K562 (cell line): ENCODE data around the gene TARBP2. TPM values are rescaled to one million over a fixed set of nuclear protein-coding genes. Genes with fewer than 3 reads are reported as not detected.

Experiments used
- ATAC-seq: fragments of 200-7000 bp; cut with Tn5 transposase; 3 replicates; pipeline ENCODE4 v1.9.1; 2020; ENCODE audit warnings: moderate library complexity
- BruUV-seq: library from RNA; stranded (reverse); fragments of 400-500 nt; replicated peaks from 2 replicates; lab custom pipeline; 2021; lab: Mats Ljungman, UMichigan
- CTCF ChIA-PET: fragments of 300-600 bp; formaldehyde crosslinking; extraction: SDS; loops from one replicate; lab custom pipeline; 2021; ENCODE audit warnings: low intra/inter-chr PET ratio; lab: Yijun Ruan, JAX
- POLR2A ChIA-PET: fragments of 300-600, 350-650 bp; sonication (Branson Sonifier 250); formaldehyde crosslinking; extraction: SDS; loops from one replicate; lab custom pipeline; 2021; ENCODE audit warnings: antibody characterized with exemption, inconsistent platforms; lab: Yijun Ruan, JAX
- DNase-seq, 4 experiments: peaks; one replicate each; pipeline versions ENCODE4 v3.0.0 to v3.0.0-alpha.2; 2011 to 2018; ENCODE audit warnings: low spot score in 3 of 4, mixed read lengths in 3 of 4; ENCODE audit errors: extremely low read depth in 1 of 4
- FAIRE-seq: peaks from 2 replicates; lab custom pipeline; 2011; peaks lifted over from hg19 to GRCh38; lab: Jason Lieb, UNC
- H2AFZ ChIP-seq: 2 replicates; pipeline ENCODE4 v1.6.0; 2011; ENCODE audit warnings: low read depth, low read length, control low read depth, inconsistent platforms
- H3K27ac ChIP-seq: fragments of 200-600 bp; 3 replicates; pipeline ENCODE4 v1.8.0; 2011; ENCODE audit warnings: low read depth, mild to moderate bottlenecking, control low read depth, inconsistent platforms, low read length, moderate library complexity, mixed read lengths; ENCODE audit errors: extremely low read depth
- H3K27me3 ChIP-seq, 2 experiments: fragments of 300-600 bp in 1 of 2; 2 replicates in 1 of 2; 3 replicates in 1 of 2; pipeline versions ENCODE4 v1.6.0 to v1.8.0; 2011; ENCODE audit warnings: inconsistent platforms in 2 of 2, low read length in 2 of 2, mild to moderate bottlenecking in 1 of 2, mixed read lengths in 1 of 2, moderate library complexity in 1 of 2; ENCODE audit not compliant: control insufficient read depth in 2 of 2, insufficient read depth in 2 of 2
- H3K36me3 ChIP-seq: fragments of 300-600 bp; 3 replicates; pipeline ENCODE4 v1.8.0; 2011; ENCODE audit warnings: mild to moderate bottlenecking, low read length, inconsistent platforms; ENCODE audit not compliant: control insufficient read depth, insufficient read depth
- H3K4me1 ChIP-seq, 2 experiments: fragments of 200-600 bp in 1 of 2; replicated peaks in 1 of 2; 2 replicates in 1 of 2; 3 replicates in 1 of 2; pipeline versions ENCODE4 v1.5.1 to v1.8.0; 2011; ENCODE audit warnings: inconsistent platforms in 2 of 2, low read length in 2 of 2, mild to moderate bottlenecking in 1 of 2, mixed read lengths in 1 of 2, moderate library complexity in 1 of 2; ENCODE audit not compliant: control insufficient read depth in 2 of 2, insufficient read depth in 2 of 2
- H3K4me2 ChIP-seq: 2 replicates; pipeline ENCODE4 v1.6.1; 2011; ENCODE audit warnings: low read length, control low read depth, inconsistent platforms, mixed read lengths; ENCODE audit not compliant: insufficient read depth
- H3K4me3 ChIP-seq: fragments of 200-600 bp; sonication (generic), shearing (Covaris generic); 2 replicates; pipeline ENCODE4 v1.5.1; 2016; ENCODE audit warnings: control low read depth, inconsistent platforms
- H3K79me2 ChIP-seq: fragments of 200-600 bp; 3 replicates; pipeline ENCODE4 v1.8.0; 2011; ENCODE audit warnings: low read length, inconsistent platforms; ENCODE audit not compliant: control insufficient read depth, insufficient read depth
- H3K9ac ChIP-seq, 2 experiments: 2 replicates each; pipeline versions ENCODE4 v1.6.0 to v1.6.1; 2011; ENCODE audit warnings: low read depth in 2 of 2, low read length in 2 of 2, control low read depth in 1 of 2, inconsistent platforms in 1 of 2, mild to moderate bottlenecking in 1 of 2, mixed read lengths in 1 of 2; ENCODE audit not compliant: insufficient read depth in 1 of 2
- H3K9me1 ChIP-seq: one replicate; pipeline ENCODE4 v1.6.0; 2011; ENCODE audit warnings: inconsistent platforms, mild to moderate bottlenecking, low read length, moderate library complexity; ENCODE audit not compliant: control insufficient read depth, insufficient read depth
- H3K9me3 ChIP-seq: replicated peaks from 2 replicates; pipeline ENCODE4 v1.5.1; 2011; ENCODE audit warnings: low read depth, low read length, inconsistent platforms; ENCODE audit not compliant: control insufficient read depth, insufficient read depth
- H4K20me1 ChIP-seq: replicated peaks from 2 replicates; pipeline ENCODE4 v1.6.1; 2011; ENCODE audit warnings: low read length, inconsistent platforms, mixed read lengths; ENCODE audit not compliant: control insufficient read depth, insufficient read depth
- EWSR1 ChIP-seq: fragments of 450-650 bp; IDR thresholded peaks from 2 replicates; pipeline ENCODE4 v1.6.1; 2018; ENCODE audit warnings: borderline replicate concordance, mild to moderate bottlenecking, low read depth, moderate library complexity; ENCODE audit not compliant: partially characterized antibody
- FOS ChIP-seq: IDR thresholded peaks from 3 replicates; pipeline ENCODE4 v1.6.1; 2011; ENCODE audit not compliant: insufficient read length; ENCODE audit errors: extremely low read depth
- POLR2A ChIP-seq: fragments of 450-650 bp; conservative IDR thresholded peaks from 2 replicates; pipeline ENCODE4 v1.6.1; 2016
- POLR2AphosphoS2 ChIP-seq: IDR thresholded peaks from 2 replicates; pipeline ENCODE4 v1.6.1; 2012; ENCODE audit warnings: low read length, improper control_type of control experiment
- POLR2AphosphoS5 ChIP-seq: IDR thresholded peaks from 2 replicates; pipeline ENCODE4 v1.6.1; 2011; ENCODE audit warnings: mild to moderate bottlenecking, low read depth, low read length, moderate library complexity; ENCODE audit not compliant: control insufficient read depth, insufficient read depth
- SP1 ChIP-seq: sonication (generic); formaldehyde crosslinking; IDR thresholded peaks from 2 replicates; pipeline ENCODE4 v1.8.1; 2022; ENCODE audit warnings: mild to moderate bottlenecking, missing genetic modification reagents
- SRSF1 ChIP-seq: fragments of 200-400 bp; formaldehyde crosslinking; IDR thresholded peaks from 2 replicates; pipeline ENCODE4 v1.6.1; 2017; ENCODE audit warnings: mild to moderate bottlenecking, low read depth, low read length, moderate library complexity
- ZNF696 ChIP-seq: fragments of 250-450 bp; sonication (Bioruptor Pico); conservative IDR thresholded peaks from 2 replicates; pipeline ENCODE4 v1.4.0; 2020; ENCODE audit warnings: mild to moderate bottlenecking, moderate library complexity
- WGBS: fragments of 100-300 bp; shearing (Covaris generic); methylation state at CpG from one replicate; pipeline ENCODE4 v1.1.6; 2016; ENCODE audit warnings: low coverage, mixed read lengths; ENCODE audit not compliant: insufficient coverage; ENCODE audit errors: missing lambda C conversion rate; 5-methylcytosine and 5-hydroxymethylcytosine counted together
- in situ Hi-C: fragments of 300-500 bp; cut with MboI; formaldehyde crosslinking; loops from 4 replicates; pipeline ENCODE4 v1.15.0; 2018; ENCODE audit warnings: inconsistent platforms, mixed read lengths
- intact Hi-C: fragments of 100-400 bp; cut with micrococcal nuclease; formaldehyde crosslinking; loops from 2 replicates; pipeline ENCODE4 v1.14.2; 2022
- polyA plus RNA-seq, 8 experiments: library from polyadenylated mRNA; depleted of rRNA in 4 of 8; stranded (reverse) in 5 of 8; unstranded in 3 of 8; fragments of >200 nt; fragmentation: Nextera tagmentation in 2 of 8; fragmentation: Illumina TruSeq in 1 of 8; extraction: Ambion mirVana in 2 of 8; extraction: Trizol in 1 of 8; gene quantifications; 2 replicates each; pipeline versions ENCODE4 v1.2.1 to v1.2.3, GENCODE V29; 2011 to 2014; ENCODE audit warnings: inconsistent platforms in 1 of 8, missing spikeins in 1 of 8
- total RNA-seq, 7 experiments: library from RNA; depleted of rRNA in 6 of 7; stranded (reverse); fragments of >200 nt in 6 of 7; fragmentation: Illumina TruSeq in 2 of 7; extraction: Trizol in 2 of 7; gene quantifications; 2 replicates each; pipeline versions ENCODE4 v1.2.1 to v1.2.3, GENCODE V29; 2011 to 2021; ENCODE audit warnings: low replicate concordance in 1 of 7
- TF ChIP-seq, protein P1 (sequence below): fragments of 150-350 bp; conservative IDR thresholded peaks from 2 replicates; pipeline ENCODE4 v1.6.1; 2014; ENCODE audit warnings: low read length
- TF ChIP-seq, protein P2 (sequence below): fragments of 450-650 bp; IDR thresholded peaks from 2 replicates; pipeline ENCODE4 v1.7.1; 2018; ENCODE audit warnings: mild to moderate bottlenecking, low read depth; ENCODE audit not compliant: partially characterized antibody

TARBP2 gene
- total and polyA plus RNA-seq, 9 of the 15 experiments (the other 6 are each of a cell fraction or from before 2014, with no cell fraction given) = 5.6 to 69.0 (median 44.6) TPM

DNA sequence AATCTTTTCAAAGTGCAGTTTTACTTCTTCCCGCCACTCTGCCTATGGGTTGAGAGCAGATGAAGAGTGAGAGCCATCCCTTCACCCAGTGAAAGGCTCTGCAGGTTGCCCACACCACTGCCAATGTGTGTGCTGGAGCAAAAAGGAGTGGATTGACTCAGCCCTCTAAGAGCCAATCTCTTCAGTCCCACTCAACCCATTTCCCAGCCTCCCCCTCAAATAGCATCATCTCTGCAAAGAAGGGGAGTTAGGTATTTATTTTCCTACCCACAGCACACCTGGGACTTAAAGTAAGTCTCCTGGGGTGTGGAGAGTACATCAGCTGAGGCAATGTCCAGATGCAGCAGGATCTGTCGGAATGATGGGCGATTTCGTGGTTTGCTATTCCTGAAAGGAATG, 17.1 kb upstream of the TARBP2 start:
- WGBS = 95% methylated on average over 4 of the region's 4 CpGs
- no peak overlapping the region for H3K27ac ChIP-seq
- intact Hi-C loops = no loop called here
- in situ Hi-C loops = no loop called here
- no peaks in the 10 kb centered on the region for H3K9me3 ChIP-seq
- 0 out of 3 replicates have a peak, but pooled peaks cover 3% of the 10 kb centered on the region for H3K79me2 ChIP-seq
- H2AFZ ChIP-seq = no peak overlapping the region
- H3K36me3 ChIP-seq = peaks cover 83% of the 10 kb centered on the region
- peaks cover 8% of the 10 kb centered on the region for H4K20me1 ChIP-seq
- no peak overlapping the region for H3K4me2 ChIP-seq
- DNase-seq (no peak), FAIRE-seq (peak; percentile 26), ATAC-seq (no peak)
- POLR2A ChIA-PET = interaction anchor here (0.6 to 7.1 kb wide), 6 partner anchors 8 to 428 kb away, joined by 3 to 99 read pairs (median 9); no protein-coding TSS in a partner anchor
- no peaks in the 10 kb centered on the region for H3K27me3 ChIP-seq
- no TSS peak for BruUV-seq
- H3K9ac ChIP-seq = no peak overlapping the region
- H3K4me1 ChIP-seq = peaks cover 0 to 11% of the 10 kb centered on the region in 2 experiments; a peak in 2 of 5 replicates
- TF ChIP-seq EWSR1 (peak; percentile 45), SRSF1 (no peak), POLR2A (0 out of 2 replicates have a peak, but pooled peaks have one; percentile 5), SP1 (peak; percentile 22; the same call in 1 of the 2 replicates), FOS (no peak), ZNF696 (CRISPR knock-in tag) (no peak), POLR2AphosphoS2 (peak; percentile 79; the same call in 1 of the 2 replicates), POLR2AphosphoS5 (peak; percentile 9; the same call in 1 of the 2 replicates)
- TF ChIP-seq, protein P1, sequence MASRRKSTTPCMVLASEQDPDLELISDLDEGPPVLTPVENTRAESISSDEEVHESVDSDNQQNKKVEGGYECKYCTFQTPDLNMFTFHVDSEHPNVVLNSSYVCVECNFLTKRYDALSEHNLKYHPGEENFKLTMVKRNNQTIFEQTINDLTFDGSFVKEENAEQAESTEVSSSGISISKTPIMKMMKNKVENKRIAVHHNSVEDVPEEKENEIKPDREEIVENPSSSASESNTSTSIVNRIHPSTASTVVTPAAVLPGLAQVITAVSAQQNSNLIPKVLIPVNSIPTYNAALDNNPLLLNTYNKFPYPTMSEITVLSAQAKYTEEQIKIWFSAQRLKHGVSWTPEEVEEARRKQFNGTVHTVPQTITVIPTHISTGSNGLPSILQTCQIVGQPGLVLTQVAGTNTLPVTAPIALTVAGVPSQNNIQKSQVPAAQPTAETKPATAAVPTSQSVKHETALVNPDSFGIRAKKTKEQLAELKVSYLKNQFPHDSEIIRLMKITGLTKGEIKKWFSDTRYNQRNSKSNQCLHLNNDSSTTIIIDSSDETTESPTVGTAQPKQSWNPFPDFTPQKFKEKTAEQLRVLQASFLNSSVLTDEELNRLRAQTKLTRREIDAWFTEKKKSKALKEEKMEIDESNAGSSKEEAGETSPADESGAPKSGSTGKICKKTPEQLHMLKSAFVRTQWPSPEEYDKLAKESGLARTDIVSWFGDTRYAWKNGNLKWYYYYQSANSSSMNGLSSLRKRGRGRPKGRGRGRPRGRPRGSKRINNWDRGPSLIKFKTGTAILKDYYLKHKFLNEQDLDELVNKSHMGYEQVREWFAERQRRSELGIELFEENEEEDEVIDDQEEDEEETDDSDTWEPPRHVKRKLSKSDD = no peak
- TF ChIP-seq, protein P2, sequence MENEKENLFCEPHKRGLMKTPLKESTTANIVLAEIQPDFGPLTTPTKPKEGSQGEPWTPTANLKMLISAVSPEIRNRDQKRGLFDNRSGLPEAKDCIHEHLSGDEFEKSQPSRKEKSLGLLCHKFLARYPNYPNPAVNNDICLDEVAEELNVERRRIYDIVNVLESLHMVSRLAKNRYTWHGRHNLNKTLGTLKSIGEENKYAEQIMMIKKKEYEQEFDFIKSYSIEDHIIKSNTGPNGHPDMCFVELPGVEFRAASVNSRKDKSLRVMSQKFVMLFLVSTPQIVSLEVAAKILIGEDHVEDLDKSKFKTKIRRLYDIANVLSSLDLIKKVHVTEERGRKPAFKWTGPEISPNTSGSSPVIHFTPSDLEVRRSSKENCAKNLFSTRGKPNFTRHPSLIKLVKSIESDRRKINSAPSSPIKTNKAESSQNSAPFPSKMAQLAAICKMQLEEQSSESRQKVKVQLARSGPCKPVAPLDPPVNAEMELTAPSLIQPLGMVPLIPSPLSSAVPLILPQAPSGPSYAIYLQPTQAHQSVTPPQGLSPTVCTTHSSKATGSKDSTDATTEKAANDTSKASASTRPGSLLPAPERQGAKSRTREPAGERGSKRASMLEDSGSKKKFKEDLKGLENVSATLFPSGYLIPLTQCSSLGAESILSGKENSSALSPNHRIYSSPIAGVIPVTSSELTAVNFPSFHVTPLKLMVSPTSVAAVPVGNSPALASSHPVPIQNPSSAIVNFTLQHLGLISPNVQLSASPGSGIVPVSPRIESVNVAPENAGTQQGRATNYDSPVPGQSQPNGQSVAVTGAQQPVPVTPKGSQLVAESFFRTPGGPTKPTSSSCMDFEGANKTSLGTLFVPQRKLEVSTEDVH = no peak
- peaks cover 3% of the 10 kb centered on the region for H3K9me1 ChIP-seq
- H3K4me3 ChIP-seq = no peak overlapping the region
- CTCF ChIA-PET = no interaction called here
